ENCODE results near the gene TRAIP.
"Not testable (repeated sequence)": the region's sequence is repeated elsewhere in the genome, so short reads cannot be mapped to it uniquely, and the experiment has no call there.

TRAIP gene

GRCh38 chr3:49794431-49794830 lies 61.9 kb downstream of the TRAIP start:
- in situ Hi-C loops (cut with HindIII; ENCODE audit: low sequenced_read_pairs): no loop called here

- in situ Hi-C loops (cut with HindIII; ENCODE audit: low sequenced_read_pairs): no loop called here
Observed at GRCh38 chr3:49793486-49794085, 62.8 kb downstream of the TRAIP start.

GRCh38 chr3:49792371-49793150 lies 63.8 kb downstream of the TRAIP start:
- in situ Hi-C loops (cut with HindIII; ENCODE audit: low sequenced_read_pairs): no loop called here

- in situ Hi-C loops (cut with HindIII; ENCODE audit: low sequenced_read_pairs): no loop called here
Observed at GRCh38 chr3:49791571-49791970, 64.8 kb downstream of the TRAIP start.

- in situ Hi-C loops (cut with HindIII; ENCODE audit: low sequenced_read_pairs): no loop called here
Observed at GRCh38 chr3:49790626-49791411, 65.5 kb downstream of the TRAIP start.

- in situ Hi-C loops (cut with HindIII; ENCODE audit: low sequenced_read_pairs): no loop called here
Observed at GRCh38 chr3:49788056-49788455, 68.3 kb downstream of the TRAIP start.

- in situ Hi-C loops (cut with HindIII; ENCODE audit: low sequenced_read_pairs): no loop called here
Observed at GRCh38 chr3:49787536-49787935, 68.8 kb downstream of the TRAIP start.

- in situ Hi-C loops (cut with HindIII; ENCODE audit: low sequenced_read_pairs): no loop called here
Observed at GRCh38 chr3:49787182-49787464, 69.2 kb downstream of the TRAIP start.

GRCh38 chr3:49786357-49787181 lies 69.8 kb downstream of the TRAIP start, which contains the start of gene IP6K1:
Gene IP6K1, minus strand, starts transcription at chr3:49786542. Its CDS starts 38,502 bp downstream, at chr3:49748040.
- in situ Hi-C loops (cut with HindIII; ENCODE audit: low sequenced_read_pairs): no loop called here

GRCh38 chr3:49785565-49786356 lies 70.6 kb downstream of the TRAIP start:
- in situ Hi-C loops (cut with HindIII; ENCODE audit: low sequenced_read_pairs): no loop called here

- in situ Hi-C loops (cut with HindIII; ENCODE audit: low sequenced_read_pairs): not testable (repeated sequence)
Observed at GRCh38 chr3:49782277-49782676, 74.1 kb downstream of the TRAIP start.

- in situ Hi-C loops (cut with HindIII; ENCODE audit: low sequenced_read_pairs): no loop called here
Observed at GRCh38 chr3:49781415-49782199, 74.8 kb downstream of the TRAIP start.

GRCh38 chr3:49780975-49781365 lies 75.4 kb downstream of the TRAIP start:
- in situ Hi-C loops (cut with HindIII; ENCODE audit: low sequenced_read_pairs): not testable (repeated sequence)

- in situ Hi-C loops (cut with HindIII; ENCODE audit: low sequenced_read_pairs): no loop called here
Observed at GRCh38 chr3:49780080-49780974, 76.0 kb downstream of the TRAIP start.

GRCh38 chr3:49779358-49780079 lies 76.8 kb downstream of the TRAIP start:
- in situ Hi-C loops (cut with HindIII; ENCODE audit: low sequenced_read_pairs): loop anchor here (10.0 kb wide), 1 partner anchor 85 kb away; the partner anchor contains the start of gene CAMKV
